ENCODE measurements around the gene CEP44.

The CEP44 gene

GRCh38 chr4:174277433-174277832 lies 6.3 kb upstream of the CEP44 start:
- Histone ChIP-seq H3K36me3 (ENCODE audit: insufficient read depth, insufficient read length, low read length) (no peaks in the 10 kb centered on the region), H3K4me3 (ENCODE audit: insufficient read length, low read depth) (no peak overlapping the region), H3K9me3 (ENCODE audit: insufficient read depth, low read length) (no peaks in the 10 kb centered on the region), H3K4me1 (ENCODE audit: insufficient read depth, insufficient read length) (no peaks in the 10 kb centered on the region), H3K9ac (ENCODE audit: insufficient read length, low read depth) (no peak overlapping the region), H3K27me3 (ENCODE audit: insufficient read depth, insufficient read length) (no peaks in the 10 kb centered on the region)
- TF ChIP-seq ZNF274 (IDR thresholded peaks at IDR 0.05; ENCODE audit: low read depth, low read length) (no peak), SUZ12 (IDR thresholded peaks at IDR 0.05; ENCODE audit: extremely low read depth, insufficient read depth, insufficient read length) (no peak), YY1 (IDR thresholded peaks at IDR 0.05; ENCODE audit: insufficient read depth, insufficient read length) (no peak)
- no peak for DNase-seq (ENCODE audit: low read depth, low spot score)

- Histone ChIP-seq H3K4me3 (ENCODE audit: insufficient read length, low read depth) (no peak overlapping the region), H3K27me3 (ENCODE audit: insufficient read depth, insufficient read length) (no peaks in the 10 kb centered on the region), H3K36me3 (ENCODE audit: insufficient read depth, insufficient read length, low read length) (no peaks in the 10 kb centered on the region), H3K4me1 (ENCODE audit: insufficient read depth, insufficient read length) (no peaks in the 10 kb centered on the region), H3K9me3 (ENCODE audit: insufficient read depth, low read length) (no peaks in the 10 kb centered on the region), H3K9ac (ENCODE audit: insufficient read length, low read depth) (no peak overlapping the region)
- no peak for TF ChIP-seq SUZ12 (IDR thresholded peaks at IDR 0.05; ENCODE audit: extremely low read depth, insufficient read depth, insufficient read length)
- no peak for TF ChIP-seq YY1 (IDR thresholded peaks at IDR 0.05; ENCODE audit: insufficient read depth, insufficient read length)
- no peak for TF ChIP-seq ZNF274 (IDR thresholded peaks at IDR 0.05; ENCODE audit: low read depth, low read length)
- no peak for DNase-seq (ENCODE audit: low read depth, low spot score)
These were observed 5.2 kb upstream of the CEP44 start for GRCh38 chr4:174278467-174278866.

GRCh38 chr4:174279433-174280155 lies 4.1 kb upstream of the CEP44 start:
- DNase-seq (ENCODE audit: low read depth, low spot score), result no peak
- H3K9me3 ChIP-seq (ENCODE audit: insufficient read depth, low read length), result no peaks in the 10 kb centered on the region

GRCh38 chr4:174281182-174281737 lies 2.5 kb upstream of the CEP44 start:
- H3K36me3 ChIP-seq (ENCODE audit: insufficient read depth, insufficient read length, low read length), result no peaks in the 10 kb centered on the region
- no peaks in the 10 kb centered on the region for H3K27me3 ChIP-seq (ENCODE audit: insufficient read depth, insufficient read length)
- no peak overlapping the region for H3K9ac ChIP-seq (ENCODE audit: insufficient read length, low read depth)
- no peaks in the 10 kb centered on the region for H3K9me3 ChIP-seq (ENCODE audit: insufficient read depth, low read length)
- TF ChIP-seq YY1 (IDR thresholded peaks at IDR 0.05; ENCODE audit: insufficient read depth, insufficient read length) (no peak), ZNF274 (IDR thresholded peaks at IDR 0.05; ENCODE audit: low read depth, low read length) (no peak), SUZ12 (IDR thresholded peaks at IDR 0.05; ENCODE audit: extremely low read depth, insufficient read depth, insufficient read length) (no peak)
- no peaks in the 10 kb centered on the region for H3K4me1 ChIP-seq (ENCODE audit: insufficient read depth, insufficient read length)
- DNase-seq (ENCODE audit: low read depth, low spot score), result no peak
- H3K4me3 ChIP-seq (ENCODE audit: insufficient read length, low read depth), result no peak overlapping the region

More at GRCh38 chr4:174279433-174280155, 4.1 kb upstream of the CEP44 start:
- Histone ChIP-seq H3K4me1 (ENCODE audit: insufficient read depth, insufficient read length) (no peaks in the 10 kb centered on the region), H3K4me3 (ENCODE audit: insufficient read length, low read depth) (no peak overlapping the region), H3K36me3 (ENCODE audit: insufficient read depth, insufficient read length, low read length) (no peaks in the 10 kb centered on the region), H3K27me3 (ENCODE audit: insufficient read depth, insufficient read length) (no peaks in the 10 kb centered on the region), H3K9ac (ENCODE audit: insufficient read length, low read depth) (no peak overlapping the region)
- no peak for TF ChIP-seq SUZ12 (IDR thresholded peaks at IDR 0.05; ENCODE audit: extremely low read depth, insufficient read depth, insufficient read length)
- TF ChIP-seq YY1 (IDR thresholded peaks at IDR 0.05; ENCODE audit: insufficient read depth, insufficient read length), result no peak
- no peak for TF ChIP-seq ZNF274 (IDR thresholded peaks at IDR 0.05; ENCODE audit: low read depth, low read length)

- no peak for TF ChIP-seq ZNF274 (IDR thresholded peaks at IDR 0.05; ENCODE audit: low read depth, low read length)
- TF ChIP-seq YY1 (IDR thresholded peaks at IDR 0.05; ENCODE audit: insufficient read depth, insufficient read length), result no peak
- no peak for TF ChIP-seq SUZ12 (IDR thresholded peaks at IDR 0.05; ENCODE audit: extremely low read depth, insufficient read depth, insufficient read length)
- no peaks in the 10 kb centered on the region for H3K4me1 ChIP-seq (ENCODE audit: insufficient read depth, insufficient read length)
- no peak overlapping the region for H3K4me3 ChIP-seq (ENCODE audit: insufficient read length, low read depth)
- no peak for DNase-seq (ENCODE audit: low read depth, low spot score)
- H3K36me3 ChIP-seq (ENCODE audit: insufficient read depth, insufficient read length, low read length), result no peaks in the 10 kb centered on the region
- H3K9me3 ChIP-seq (ENCODE audit: insufficient read depth, low read length), result no peaks in the 10 kb centered on the region
- H3K27me3 ChIP-seq (ENCODE audit: insufficient read depth, insufficient read length), result no peaks in the 10 kb centered on the region
- no peak overlapping the region for H3K9ac ChIP-seq (ENCODE audit: insufficient read length, low read depth)
These were observed 1.8 kb upstream of the CEP44 start for GRCh38 chr4:174281901-174282300.

GRCh38 chr4:174282836-174283506 lies 740 bp upstream of the CEP44 start:
- Histone ChIP-seq H3K9me3 (ENCODE audit: insufficient read depth, low read length) (no peaks in the 10 kb centered on the region), H3K27me3 (ENCODE audit: insufficient read depth, insufficient read length) (no peaks in the 10 kb centered on the region), H3K9ac (ENCODE audit: insufficient read length, low read depth) (peak overlapping the region; percentile 97), H3K4me1 (ENCODE audit: insufficient read depth, insufficient read length) (no peaks in the 10 kb centered on the region), H3K4me3 (ENCODE audit: insufficient read length, low read depth) (peak overlapping the region; percentile 88), H3K36me3 (ENCODE audit: insufficient read depth, insufficient read length, low read length) (peaks cover 3% of the 10 kb centered on the region)
- TF ChIP-seq YY1 (IDR thresholded peaks at IDR 0.05; ENCODE audit: insufficient read depth, insufficient read length), result no peak
- peak; percentile 68 for DNase-seq (ENCODE audit: low read depth, low spot score)

GRCh38 chr4:174284487-174284886 lies 776 bp downstream of the CEP44 start:
- no peak for DNase-seq (ENCODE audit: low read depth, low spot score)

More at GRCh38 chr4:174284487-174284886, 776 bp downstream of the CEP44 start:
- peak overlapping the region; percentile 97 for H3K9ac ChIP-seq (ENCODE audit: insufficient read length, low read depth)
- H3K4me3 ChIP-seq (ENCODE audit: insufficient read length, low read depth), result peak overlapping the region; percentile 88
- no peaks in the 10 kb centered on the region for H3K4me1 ChIP-seq (ENCODE audit: insufficient read depth, insufficient read length)
- TF ChIP-seq SUZ12 (IDR thresholded peaks at IDR 0.05; ENCODE audit: extremely low read depth, insufficient read depth, insufficient read length) (no peak), YY1 (IDR thresholded peaks at IDR 0.05; ENCODE audit: insufficient read depth, insufficient read length) (no peak), ZNF274 (IDR thresholded peaks at IDR 0.05; ENCODE audit: low read depth, low read length) (no peak)
- no peaks in the 10 kb centered on the region for H3K27me3 ChIP-seq (ENCODE audit: insufficient read depth, insufficient read length)
- H3K9me3 ChIP-seq (ENCODE audit: insufficient read depth, low read length), result no peaks in the 10 kb centered on the region
- peaks cover 3% of the 10 kb centered on the region for H3K36me3 ChIP-seq (ENCODE audit: insufficient read depth, insufficient read length, low read length)

Measured in NT2/D1 (cell line).